Left colon (tissue), 2 donors: ENCODE data around the gene CPS1. TPM values are rescaled to one million over a fixed set of nuclear protein-coding genes. Genes with fewer than 3 reads are reported as not detected.

Source experiments
- ATAC-seq: fragments of 200-7000 bp; cut with Tn5 transposase; one replicate; pipeline ENCODE4 v1.9.1; 2020; ENCODE audit warnings: mild to moderate bottlenecking, moderate library complexity
- DNase-seq, 2 donors: peaks; one replicate each; pipeline ENCODE4 v3.0.0-alpha.2; 2020
- intact Hi-C, 2 donors: fragments of 100-400 bp; cut with DNase I in 1 of 2; cut with micrococcal nuclease in 1 of 2; formaldehyde crosslinking; loops; one replicate each; pipeline versions ENCODE4 v1.11.2 to v1.14.0; 2022; cut with DNase I, micrococcal nuclease
- total RNA-seq, 2 donors: library from RNA; stranded (reverse); fragmentation: NEBNext Ultra II Directional; extraction: Animal tissue kit (Norgen Biotek cat#: 25700); gene quantifications; one replicate each; pipeline ENCODE4 v1.2.1, GENCODE V29; 2021
- donor health status: DM: no; HTN: no; CAD: no.
- donor health status: DM: yes; HTN: yes; CAD: no.

CPS1 gene
- total RNA-seq, 2 donors from 2014 or later, result 0.18 to 0.70 TPM

DNA sequence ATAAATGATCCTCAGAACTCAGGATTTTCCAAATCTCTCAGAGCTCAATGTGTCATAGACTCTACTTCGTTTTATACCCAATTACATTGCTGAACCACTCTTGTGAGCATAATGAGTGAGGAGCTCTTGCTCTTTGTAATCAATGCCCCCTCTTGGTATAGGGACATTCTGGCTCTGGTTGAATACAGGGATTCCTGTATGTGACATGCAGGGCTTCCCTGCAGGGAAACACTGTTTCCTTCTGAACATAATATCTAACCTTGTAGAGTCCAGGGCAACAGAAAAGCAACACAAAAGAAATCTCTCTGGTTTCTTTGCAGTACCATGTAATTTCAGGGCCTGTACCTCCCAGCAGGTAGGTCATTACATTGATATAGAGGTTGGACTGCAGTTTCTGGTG lies 101.5 kb downstream of the CPS1 start:
- ATAC-seq (no peak), DNase-seq (no peak)
- intact Hi-C loops, result no loop called here

DNA sequence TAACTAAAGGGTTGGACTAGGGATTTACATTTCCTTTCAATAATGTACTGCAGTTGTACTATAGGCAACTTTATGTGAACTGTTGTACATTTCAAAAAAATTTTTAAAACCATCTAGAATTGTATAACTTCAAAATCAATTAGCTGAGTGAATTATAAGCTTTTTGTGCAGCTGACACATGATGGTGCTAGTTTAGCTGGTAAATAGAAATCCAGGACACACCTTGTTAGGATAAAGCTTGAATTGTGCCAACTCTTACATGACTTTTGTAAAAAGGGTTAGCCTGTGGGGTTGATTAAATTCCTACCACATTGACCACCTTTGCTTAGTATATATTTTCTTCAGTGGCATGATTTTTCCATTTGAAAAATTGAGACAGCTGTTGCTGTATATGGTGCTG lies 104.4 kb downstream of the CPS1 start:
- no peak for DNase-seq
- intact Hi-C loops, result no loop called here
- ATAC-seq, result no peak

DNA sequence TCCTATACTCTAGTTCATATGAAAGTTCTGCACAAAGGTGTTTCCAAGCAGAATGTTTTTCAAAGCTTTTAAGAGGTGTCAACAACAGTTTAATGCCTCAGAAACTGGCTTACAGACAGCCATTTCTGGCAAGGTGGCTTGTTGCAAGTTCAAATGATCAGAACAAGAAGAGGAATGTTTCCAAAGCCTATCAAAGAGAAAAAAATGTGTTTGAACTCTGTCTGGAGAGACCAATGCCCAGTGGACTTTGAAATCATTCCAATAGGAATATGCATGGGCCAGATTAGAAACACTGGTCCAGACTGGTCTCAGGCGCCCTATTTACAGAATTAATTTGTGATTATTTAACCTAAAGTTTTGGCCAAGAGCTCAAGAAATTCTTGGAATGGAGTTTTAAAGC lies 106.2 kb downstream of the CPS1 start:
- intact Hi-C loops, result no loop called here
- no peak for DNase-seq
- ATAC-seq, result no peak

DNA sequence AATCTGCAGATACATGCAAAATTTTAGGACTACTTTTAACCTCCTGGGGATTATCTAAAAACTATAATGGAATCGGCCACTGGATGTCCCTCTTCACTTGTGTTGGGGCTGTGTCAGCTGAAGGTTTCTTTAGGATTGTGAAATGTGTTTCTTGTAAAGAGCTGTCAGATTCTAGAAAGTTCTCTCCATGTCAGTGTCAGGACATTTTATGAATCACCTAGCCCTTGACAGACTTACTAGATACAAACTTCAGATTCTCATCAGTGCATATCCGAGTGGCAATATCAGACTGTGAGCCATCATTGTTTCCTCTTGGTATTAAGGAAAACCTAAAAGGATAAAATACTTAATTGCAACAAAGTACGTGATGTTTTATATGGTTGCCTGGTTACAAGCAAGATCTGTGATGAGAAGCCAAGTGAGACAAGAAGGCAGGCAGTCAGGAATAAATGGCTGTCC lies 107.3 kb downstream of the CPS1 start:
- intact Hi-C loops, result no loop called here
- ATAC-seq (no peak), DNase-seq (no peak)

DNA sequence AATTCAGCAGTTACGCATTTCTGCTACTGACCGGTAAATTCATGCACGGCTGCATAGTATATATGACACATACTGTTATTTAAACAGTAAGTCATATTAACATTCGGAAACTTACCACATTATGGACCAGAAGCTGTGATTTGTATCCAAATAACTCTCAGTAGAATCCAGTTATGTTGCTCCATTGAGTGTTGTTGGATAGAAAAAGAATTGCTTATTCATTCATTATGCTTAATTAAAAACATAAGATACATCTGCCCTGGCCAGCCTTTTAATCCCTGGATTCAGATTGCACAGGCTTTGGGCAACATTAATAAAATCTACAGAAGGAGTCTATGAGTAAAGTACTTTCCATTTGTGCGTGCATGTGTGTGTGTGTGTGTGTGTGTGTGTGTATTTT lies 111.3 kb downstream of the CPS1 start:
- ATAC-seq, result no peak
- DNase-seq, result no peak
- intact Hi-C loops, result no loop called here

DNA sequence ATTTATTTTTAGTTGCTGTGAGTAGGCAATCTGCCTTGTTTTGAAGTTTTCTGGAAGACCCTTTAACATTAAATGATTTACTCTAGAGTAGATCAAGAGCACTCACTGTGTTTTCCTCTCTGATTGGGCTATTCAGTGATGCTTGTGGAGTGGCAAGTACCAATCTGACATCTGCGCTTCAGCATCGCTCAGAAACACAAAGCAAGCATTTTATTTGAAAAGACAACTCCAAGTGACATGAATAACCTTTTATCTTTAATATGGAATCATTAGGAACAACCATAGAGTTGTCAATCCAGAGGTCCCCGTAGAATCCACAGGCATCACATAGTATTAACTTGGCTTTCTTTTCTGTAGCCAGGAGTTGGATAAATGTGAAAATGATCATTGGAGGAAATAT lies 114.7 kb downstream of the CPS1 start:
- no peak for ATAC-seq
- intact Hi-C loops, result no loop called here
- no peak for DNase-seq

DNA sequence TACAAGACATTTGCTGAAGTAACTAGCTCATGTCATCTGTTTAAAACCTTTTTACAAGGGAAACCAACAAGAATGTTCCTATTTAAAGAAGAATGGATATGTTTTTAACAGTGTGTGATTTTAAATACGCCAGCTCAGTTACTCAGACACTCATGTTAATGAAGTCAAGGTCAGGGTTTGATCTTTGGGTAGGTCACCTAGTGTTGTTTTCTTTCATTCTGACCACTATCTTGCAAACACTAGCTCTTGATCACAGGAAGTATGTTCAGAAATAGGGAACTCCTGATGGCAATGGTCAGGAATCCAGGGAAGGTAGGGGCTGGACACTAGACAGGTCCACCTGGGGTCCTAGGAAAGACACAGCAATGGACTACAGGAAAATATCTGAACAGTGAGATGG lies 116.7 kb downstream of the CPS1 start:
- no peak for ATAC-seq
- no peak for DNase-seq
- intact Hi-C loops, result no loop called here

DNA sequence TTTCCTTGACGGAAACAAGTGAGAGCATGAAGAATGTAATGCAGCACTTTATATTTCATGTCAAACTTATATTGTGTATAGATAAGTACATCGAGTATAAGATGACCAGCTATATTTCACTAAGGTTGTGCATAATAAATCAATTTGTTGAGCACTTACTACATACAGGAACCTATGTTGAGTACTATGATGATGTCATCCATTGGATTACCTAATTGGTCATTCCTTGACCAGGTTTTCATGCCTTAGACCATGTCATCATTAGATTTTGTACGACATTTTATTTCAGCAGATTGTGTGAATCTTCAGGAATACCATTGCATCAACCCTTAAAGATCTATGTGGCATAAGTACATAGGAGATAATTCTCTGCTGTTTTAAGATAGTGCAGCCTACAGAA lies 119.7 kb downstream of the CPS1 start:
- ATAC-seq (no peak), DNase-seq (no peak)
- intact Hi-C loops, result no loop called here

DNA sequence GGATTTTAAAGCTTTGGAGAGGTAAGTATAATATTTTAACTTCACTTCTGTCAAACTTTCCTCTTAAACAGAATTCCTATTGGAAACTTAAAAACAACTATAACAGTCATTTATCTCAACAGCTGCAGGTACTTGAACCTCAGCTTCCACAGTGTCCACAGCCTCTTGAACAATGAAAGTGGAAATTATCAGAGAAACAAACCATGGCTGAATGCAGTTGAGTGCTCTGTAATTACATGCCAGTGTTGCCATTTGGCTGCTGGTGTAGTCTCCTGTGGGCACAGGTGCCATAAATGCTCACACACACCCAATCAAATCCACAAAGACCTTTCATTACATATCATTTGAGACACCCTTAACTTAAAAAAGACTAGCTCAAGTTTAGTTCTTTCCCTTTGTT lies 125.1 kb downstream of the CPS1 start:
- intact Hi-C loops, result no loop called here
- no peak for ATAC-seq

DNA sequence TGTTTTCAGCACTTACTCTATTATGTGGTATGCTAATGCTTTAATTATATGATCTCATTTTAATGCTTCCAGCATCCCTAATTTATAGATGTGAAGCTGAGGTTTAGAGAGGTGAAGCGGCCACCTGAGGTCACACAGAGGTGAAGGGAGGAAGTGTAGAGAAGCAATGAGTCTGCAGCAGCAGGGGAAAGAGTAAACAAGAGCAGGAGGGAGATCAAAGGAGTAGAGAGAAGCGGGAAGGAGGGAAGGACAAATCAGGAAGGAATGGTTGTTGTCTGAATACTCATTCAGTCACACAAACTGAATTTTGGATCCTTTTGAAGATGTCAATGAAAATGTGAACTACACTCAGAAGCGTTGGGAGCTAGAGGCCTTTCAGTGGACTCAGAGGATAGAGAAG lies 130.0 kb downstream of the CPS1 start:
- no peak for ATAC-seq
- intact Hi-C loops, result no loop called here
- no peak for DNase-seq

More for the DNA sequence above, 125.1 kb downstream of the CPS1 start:
- DNase-seq, result no peak

DNA sequence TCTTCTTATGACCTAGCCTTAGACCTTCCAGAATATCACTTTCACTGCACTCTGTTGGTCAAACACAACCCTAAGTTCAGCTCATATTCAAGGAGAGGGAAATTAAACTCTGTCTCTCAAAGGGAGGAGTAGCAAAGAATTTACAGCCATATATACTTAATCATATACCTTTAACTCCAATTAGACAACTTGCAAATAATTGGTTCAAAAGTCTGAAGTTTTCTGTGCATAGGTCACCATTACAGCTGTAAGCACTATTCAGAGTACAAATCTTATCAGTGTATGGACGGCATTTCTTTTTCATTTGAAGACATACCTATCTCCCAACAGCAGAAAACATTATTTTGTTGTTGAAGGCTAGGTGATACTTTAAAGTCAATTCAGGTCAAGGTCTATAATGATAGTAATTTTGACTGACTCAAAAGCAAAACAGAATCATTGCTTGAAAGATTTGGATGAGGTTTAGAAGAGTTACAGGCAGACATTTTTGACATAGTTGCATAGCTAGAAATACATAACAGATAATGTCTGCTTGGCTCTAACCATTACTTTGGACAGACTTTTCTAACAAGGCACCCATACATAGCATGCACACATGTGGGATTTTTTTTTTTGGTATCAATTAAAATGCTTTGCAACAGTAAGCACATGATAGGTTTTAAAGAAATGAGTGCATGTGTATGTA lies 131.5 kb downstream of the CPS1 start:
- no peak for DNase-seq
- intact Hi-C loops, result no loop called here
- ATAC-seq, result no peak

DNA sequence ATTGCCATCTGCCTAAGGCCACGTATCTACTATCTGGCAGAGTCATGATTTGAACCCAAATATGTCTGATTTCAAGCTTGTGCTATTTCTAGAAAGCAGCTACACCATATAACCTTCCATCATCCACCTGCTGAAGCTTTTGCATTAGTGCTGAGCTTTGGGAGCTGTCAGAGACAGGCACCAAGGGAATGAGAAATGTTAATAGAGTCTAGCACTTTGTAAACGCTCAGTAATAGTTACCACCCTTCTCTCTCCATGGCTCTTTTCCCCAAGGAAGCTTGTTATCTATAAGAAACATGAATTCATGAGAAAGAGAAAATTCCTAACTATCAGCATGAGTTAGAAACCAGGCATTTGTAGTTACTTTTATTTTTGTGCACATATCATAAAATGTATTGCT lies 151.5 kb downstream of the CPS1 start:
- DNase-seq (no peak), ATAC-seq (no peak)
- intact Hi-C loops, result no loop called here

DNA sequence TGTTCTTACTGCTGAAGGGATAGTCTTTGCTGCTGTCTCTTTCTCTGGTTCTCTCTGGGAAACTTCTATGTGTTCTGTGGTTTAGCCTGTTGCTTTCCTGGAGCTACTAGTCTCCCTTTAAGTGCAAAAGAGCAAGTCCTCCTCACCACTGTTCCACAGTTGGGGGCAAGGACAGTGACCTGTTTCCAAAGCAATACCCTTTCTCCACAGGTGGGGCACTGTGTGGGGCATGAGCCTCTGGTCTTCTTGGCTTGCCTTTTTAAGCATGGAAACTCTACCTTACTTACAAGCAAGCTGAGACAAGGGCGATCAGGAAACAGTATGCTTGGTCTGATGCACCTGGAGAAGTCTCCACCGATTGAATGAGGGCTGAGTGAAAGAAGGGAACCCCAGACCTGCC lies 156.7 kb downstream of the CPS1 start:
- intact Hi-C loops, result no loop called here
- DNase-seq, result no peak
- ATAC-seq, result no peak

DNA sequence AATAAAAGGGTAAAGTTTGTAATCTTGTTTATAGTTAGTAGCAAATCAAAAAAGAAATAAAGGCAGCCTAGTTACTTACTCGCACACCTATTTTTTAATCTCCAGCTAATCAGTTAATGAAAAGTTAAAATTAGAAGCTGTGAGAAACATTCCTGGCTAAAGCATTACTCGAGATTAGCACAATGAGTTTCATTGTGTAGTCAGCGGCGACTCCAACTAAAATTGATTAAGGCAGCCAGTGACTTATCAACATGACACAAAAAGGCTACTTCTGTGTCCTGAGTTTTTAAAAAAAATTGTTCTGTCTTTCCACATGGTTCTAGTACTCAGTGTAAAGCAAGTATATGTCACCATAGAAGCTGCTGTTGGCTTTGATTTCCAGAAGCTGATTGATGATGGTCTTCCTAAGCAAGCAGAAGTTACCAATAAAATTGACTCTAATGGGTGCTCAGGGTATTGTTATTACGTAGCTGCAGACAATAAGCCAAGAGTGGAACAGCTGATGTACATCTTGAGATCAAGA lies 159.2 kb downstream of the CPS1 start:
- ATAC-seq (no peak), DNase-seq (no peak)
- intact Hi-C loops, result no loop called here

DNA sequence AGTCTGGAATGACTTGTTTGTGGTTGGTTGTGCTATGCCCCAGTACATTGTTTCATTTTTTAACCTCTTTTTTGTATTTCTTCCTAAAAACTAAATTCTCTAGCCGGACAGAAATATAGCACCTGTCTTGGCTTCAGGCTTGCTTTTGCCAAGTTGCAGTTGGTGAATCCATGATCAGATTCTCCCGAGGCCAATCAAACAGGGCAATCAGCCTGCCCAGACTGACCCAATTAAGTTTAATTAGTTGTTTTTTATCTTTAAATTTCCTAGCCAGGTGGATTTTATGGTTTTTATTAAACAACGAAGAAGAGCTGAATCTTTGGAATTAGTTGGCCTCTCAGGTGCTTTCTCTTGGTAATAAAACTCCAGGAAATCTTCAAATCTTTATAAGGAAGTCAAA lies 162.1 kb downstream of the CPS1 start:
- ATAC-seq, result no peak
- DNase-seq, result no peak
- intact Hi-C loops, result no loop called here

DNA sequence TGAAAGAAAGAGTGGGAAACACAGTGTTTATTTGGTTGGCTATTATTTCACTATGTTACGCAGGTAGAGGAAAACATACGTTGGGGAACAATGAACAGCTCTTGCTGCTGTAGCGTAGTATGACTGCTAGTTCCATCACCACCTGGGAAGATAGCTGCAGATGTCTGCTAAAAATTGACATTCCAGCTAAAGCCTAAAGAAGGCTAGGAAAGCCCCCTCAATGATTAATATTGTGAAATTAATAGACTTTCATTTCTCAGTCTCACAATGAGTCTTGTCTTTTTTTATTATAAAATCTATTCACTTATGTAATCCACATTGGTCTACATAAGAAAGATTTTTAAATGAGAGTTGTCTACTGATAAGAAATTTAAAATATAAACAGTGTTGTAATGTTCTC lies 165.7 kb downstream of the CPS1 start:
- no peak for DNase-seq
- ATAC-seq, result no peak
- intact Hi-C loops, result no loop called here

DNA sequence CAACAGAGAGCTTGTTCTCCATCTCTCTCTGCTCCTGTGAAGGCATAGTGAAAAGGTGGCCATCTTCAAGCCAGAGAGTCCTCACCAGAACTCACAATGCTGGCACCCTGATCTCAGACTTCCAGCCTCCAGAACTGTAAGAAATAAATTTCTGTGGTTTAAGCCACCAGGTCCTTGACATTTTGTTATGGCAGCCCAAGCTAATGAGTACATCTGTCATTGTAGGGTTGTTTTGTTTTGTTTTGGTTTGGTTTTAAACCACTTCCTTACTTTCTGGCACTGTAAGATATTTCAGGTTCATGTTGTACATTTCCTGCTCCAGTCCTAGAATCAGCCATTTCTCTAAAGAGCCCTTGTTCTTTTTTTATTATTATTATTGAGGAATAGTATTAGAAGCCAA lies 171.2 kb downstream of the CPS1 start:
- no peak for ATAC-seq
- intact Hi-C loops, result no loop called here
- no peak for DNase-seq
